Left ventricle myocardium superior (tissue), 1 donor: ENCODE results near the gene OSBPL5. TPM values are rescaled to one million over a fixed set of nuclear protein-coding genes. Genes with fewer than 3 reads are reported as not detected.

Experiments
- ATAC-seq: fragments of 200-7000 bp; cut with Tn5 transposase; one replicate; pipeline ENCODE4 v1.9.1; 2020; ENCODE audit warnings: mild to moderate bottlenecking, moderate library complexity
- DNase-seq: peaks from one replicate; pipeline ENCODE4 v3.0.0-alpha.2; 2020
- intact Hi-C: fragments of 100-400 bp; cut with micrococcal nuclease; formaldehyde crosslinking; loops from one replicate; pipeline ENCODE4 v1.11.0; 2022
- total RNA-seq: library from RNA; stranded (reverse); fragmentation: NEBNext Ultra II Directional; extraction: Animal tissue kit (Norgen Biotek cat#: 25700); gene quantifications from one replicate; pipeline ENCODE4 v1.2.1, GENCODE V29; 2021
- donor health status: DM: no; HTN: yes; CAD: no; lungs with severe emphysema.

OSBPL5 gene
- total RNA-seq, 1 donor from 2014 or later: 15.9 TPM

GRCh38 chr11:3167143-3168119 is 2.3 kb upstream of the OSBPL5 start:
- intact Hi-C loops: no loop called here
- DNase-seq (no peak), ATAC-seq (no peak)

- DNase-seq: peak; percentile 37
- ATAC-seq: no peak
- intact Hi-C loops: no loop called here
Observed at GRCh38 chr11:3166268-3167142, 1.4 kb upstream of the OSBPL5 start.

GRCh38 chr11:3165916-3166267 is 782 bp upstream of the OSBPL5 start:
- ATAC-seq (no peak), DNase-seq (no peak)
- intact Hi-C loops: no loop called here

GRCh38 chr11:3164552-3165151 is 458 bp downstream of the OSBPL5 start:
- ATAC-seq: peak; percentile 2
- DNase-seq: no peak
- intact Hi-C loops: no loop called here

GRCh38 chr11:3164138-3164551 is 965 bp downstream of the OSBPL5 start:
- peak; percentile 42 for DNase-seq
- no peak for ATAC-seq
- intact Hi-C loops: no loop called here

GRCh38 chr11:3163241-3163981 is 1.7 kb downstream of the OSBPL5 start:
- DNase-seq (no peak), ATAC-seq (no peak)
- intact Hi-C loops: no loop called here

GRCh38 chr11:3162410-3163240 is 2.5 kb downstream of the OSBPL5 start:
- DNase-seq: no peak
- intact Hi-C loops: no loop called here

GRCh38 chr11:3161720-3162409 is 3.2 kb downstream of the OSBPL5 start:
- ATAC-seq (no peak), DNase-seq (no peak)
- intact Hi-C loops: no loop called here

More at GRCh38 chr11:3162410-3163240, 2.5 kb downstream of the OSBPL5 start:
- ATAC-seq: no peak

- DNase-seq (peak; percentile 51), ATAC-seq (peak; percentile 9)
Observed at GRCh38 chr11:3161309-3161708, 3.8 kb downstream of the OSBPL5 start.

GRCh38 chr11:3160252-3161031 is 4.7 kb downstream of the OSBPL5 start:
- ATAC-seq (peak; percentile 84), DNase-seq (peak; percentile 93)
- intact Hi-C loops: no loop called here

More at GRCh38 chr11:3161309-3161708, 3.8 kb downstream of the OSBPL5 start:
- intact Hi-C loops: no loop called here

GRCh38 chr11:3159296-3160190 is 5.6 kb downstream of the OSBPL5 start:
- DNase-seq: peak; percentile 91
- ATAC-seq: peak; percentile 63

GRCh38 chr11:3158821-3159220 is 6.3 kb downstream of the OSBPL5 start:
- intact Hi-C loops: no loop called here
- DNase-seq: no peak
- no peak for ATAC-seq

More at GRCh38 chr11:3159296-3160190, 5.6 kb downstream of the OSBPL5 start:
- intact Hi-C loops: no loop called here

- DNase-seq (peak; percentile 32), ATAC-seq (no peak)
- intact Hi-C loops: no loop called here
Observed at GRCh38 chr11:3158131-3158591, 6.9 kb downstream of the OSBPL5 start.

GRCh38 chr11:3157381-3158130 is 7.6 kb downstream of the OSBPL5 start:
- ATAC-seq (no peak), DNase-seq (peak; percentile 38)
- intact Hi-C loops: no loop called here
